Trophoblast cell (in vitro differentiated cells and primary cell): Measurements from ENCODE around the gene GRIK4.
"Not testable (repeated sequence)": the region's sequence is repeated elsewhere in the genome, so short reads cannot be mapped to it uniquely, and the experiment has no call there.

Experiments
- DNase-seq, 2 donors: peaks; one replicate each; pipeline ENCODE4 v3.0.0-alpha.2; 2016
- H2AFZ ChIP-seq: 2 replicates; pipeline ENCODE4 v1.6.1; 2013; ENCODE audit warnings: low read length, moderate library complexity, mild to moderate bottlenecking; ENCODE audit not compliant: insufficient read depth, poor library complexity
- H2AK5ac ChIP-seq: 2 replicates; pipeline ENCODE4 v1.6.1; 2013; ENCODE audit warnings: mild to moderate bottlenecking, low read length
- H2BK120ac ChIP-seq: 2 replicates; pipeline ENCODE4 v1.6.1; 2013; ENCODE audit warnings: low read length, mild to moderate bottlenecking, moderate library complexity; ENCODE audit not compliant: insufficient read depth, poor library complexity
- H2BK12ac ChIP-seq: 2 replicates; pipeline ENCODE4 v1.6.1; 2013; ENCODE audit warnings: mild to moderate bottlenecking, low read length, moderate library complexity
- H2BK5ac ChIP-seq: 2 replicates; pipeline ENCODE4 v1.6.1; 2013; ENCODE audit warnings: low read length, low read depth, moderate library complexity, mild to moderate bottlenecking; ENCODE audit not compliant: poor library complexity
- H3K14ac ChIP-seq: 2 replicates; pipeline ENCODE4 v1.6.1; 2013; ENCODE audit warnings: mild to moderate bottlenecking, low read length
- H3K18ac ChIP-seq: 2 replicates; pipeline ENCODE4 v1.6.1; 2013; ENCODE audit warnings: mild to moderate bottlenecking, low read length
- H3K23ac ChIP-seq: 2 replicates; pipeline ENCODE4 v1.6.1; 2013; ENCODE audit warnings: low read length
- H3K27ac ChIP-seq: 2 replicates; pipeline ENCODE4 v1.5.1; 2013; ENCODE audit warnings: low read depth, mild to moderate bottlenecking, inconsistent platforms, low read length, moderate library complexity
- H3K27me3 ChIP-seq: 2 replicates; pipeline ENCODE4 v1.6.1; 2013; ENCODE audit warnings: inconsistent platforms, mild to moderate bottlenecking, low read length, moderate library complexity; ENCODE audit not compliant: insufficient read depth
- H3K36me3 ChIP-seq, 2 experiments: 1 replicate in 1 of 2; 2 replicates in 1 of 2; pipeline ENCODE4 v1.6.1; 2013; ENCODE audit warnings: low read length in 2 of 2, mild to moderate bottlenecking in 2 of 2, moderate library complexity in 1 of 2; ENCODE audit not compliant: insufficient read depth in 2 of 2, control insufficient read depth in 1 of 2
- H3K4ac ChIP-seq: 2 replicates; pipeline ENCODE4 v1.6.1; 2013; ENCODE audit warnings: low read depth, mild to moderate bottlenecking, low read length, moderate library complexity
- H3K4me1 ChIP-seq, 2 experiments: 1 replicate in 1 of 2; 2 replicates in 1 of 2; pipeline ENCODE4 v1.6.1; 2013; ENCODE audit warnings: low read length in 2 of 2, mild to moderate bottlenecking in 2 of 2, moderate library complexity in 1 of 2; ENCODE audit not compliant: insufficient read depth in 2 of 2, control insufficient read depth in 1 of 2
- H3K4me2 ChIP-seq: 2 replicates; pipeline ENCODE4 v1.6.1; 2013; ENCODE audit warnings: inconsistent platforms, mild to moderate bottlenecking, low read length, moderate library complexity
- H3K4me3 ChIP-seq: 2 replicates; pipeline ENCODE4 v1.5.1; 2013; ENCODE audit warnings: mild to moderate bottlenecking, low read depth, low read length, inconsistent platforms
- H3K79me1 ChIP-seq: one replicate; pipeline ENCODE4 v1.6.1; 2013; ENCODE audit warnings: low read length
- H3K79me2 ChIP-seq: 2 replicates; pipeline ENCODE4 v1.6.1; 2013; ENCODE audit warnings: low read length, mild to moderate bottlenecking; ENCODE audit not compliant: control insufficient read depth, insufficient read depth, poor library complexity
- H3K9ac ChIP-seq: 2 replicates; pipeline ENCODE4 v1.6.1; 2013; ENCODE audit warnings: mild to moderate bottlenecking, low read length
- H3K9me3 ChIP-seq: 2 replicates; pipeline ENCODE4 v1.6.1; 2013; ENCODE audit warnings: low read depth, mild to moderate bottlenecking, control low read depth, inconsistent platforms, low read length; ENCODE audit not compliant: insufficient read depth
- H4K12ac ChIP-seq: 2 replicates; pipeline ENCODE4 v1.6.1; 2013; ENCODE audit warnings: low read depth, mild to moderate bottlenecking, low read length, moderate library complexity
- H4K8ac ChIP-seq: 2 replicates; pipeline ENCODE4 v1.6.1; 2013; ENCODE audit warnings: low read depth, mild to moderate bottlenecking, low read length, moderate library complexity
- H4K91ac ChIP-seq: one replicate; pipeline ENCODE4 v1.6.1; 2013; ENCODE audit warnings: low read depth, mild to moderate bottlenecking, low read length, moderate library complexity
- WGBS: extraction: QIAGEN DNeasy Blood & Tissue Kit; methylation state at CpG from one replicate; pipeline ENCODE4 v1.1.7; 2013; ENCODE audit warnings: missing lambda C conversion rate; ENCODE audit not compliant: insufficient read length, insufficient coverage; ENCODE audit errors: extremely low coverage; 5-methylcytosine and 5-hydroxymethylcytosine counted together

GRIK4 gene

DNA sequence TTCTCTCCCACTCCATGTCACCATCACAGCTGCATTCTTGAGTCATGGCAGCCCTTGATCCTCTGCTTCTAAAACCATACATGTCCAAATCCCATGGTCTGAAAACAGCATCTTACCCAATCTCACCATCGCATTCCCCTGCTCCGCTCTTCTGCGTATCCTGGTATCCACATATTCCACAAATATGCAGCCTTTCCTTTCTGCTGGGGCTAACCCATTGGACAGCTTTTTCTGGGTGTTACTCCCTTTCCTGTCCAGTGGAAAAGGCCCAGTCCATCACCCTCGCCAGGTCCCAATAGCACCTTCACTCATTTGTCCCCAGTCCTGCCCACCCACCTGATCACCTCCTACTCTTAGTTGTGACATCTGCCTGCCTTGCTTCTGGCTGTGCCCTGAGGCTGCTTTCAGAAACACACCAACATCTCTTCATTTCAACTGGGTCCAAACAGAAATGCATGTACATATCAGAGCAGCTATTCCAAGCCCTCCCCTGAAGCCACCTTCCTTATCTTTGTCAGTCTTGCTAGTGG, 274.7 kb downstream of the GRIK4 start:
- WGBS: no CpG with 5 or more reads among the region's 4 CpGs
- Histone ChIP-seq H3K27ac (no peak overlapping the region), H3K9ac (no peak overlapping the region), H2AFZ (no peak overlapping the region), H3K18ac (no peak overlapping the region), H3K27me3 (no peaks in the 10 kb centered on the region), H2AK5ac (no peak overlapping the region), H3K79me2 (no peaks in the 10 kb centered on the region), H3K4me2 (no peak overlapping the region), H3K79me1 (no peaks in the 10 kb centered on the region), H3K4me3 (no peak overlapping the region), H4K8ac (no peak overlapping the region), H2BK5ac (no peak overlapping the region), H3K9me3 (peaks cover 2% of the 10 kb centered on the region), H3K23ac (no peak overlapping the region), H4K91ac (no peak overlapping the region), H4K12ac (no peak overlapping the region), H2BK120ac (no peak overlapping the region), H3K4me1 (no peaks in the 10 kb centered on the region), H2BK12ac (no peak overlapping the region), H3K4ac (no peak overlapping the region), H3K14ac (no peak overlapping the region), H3K36me3 (no peaks in the 10 kb centered on the region)
- no peak for DNase-seq

DNA sequence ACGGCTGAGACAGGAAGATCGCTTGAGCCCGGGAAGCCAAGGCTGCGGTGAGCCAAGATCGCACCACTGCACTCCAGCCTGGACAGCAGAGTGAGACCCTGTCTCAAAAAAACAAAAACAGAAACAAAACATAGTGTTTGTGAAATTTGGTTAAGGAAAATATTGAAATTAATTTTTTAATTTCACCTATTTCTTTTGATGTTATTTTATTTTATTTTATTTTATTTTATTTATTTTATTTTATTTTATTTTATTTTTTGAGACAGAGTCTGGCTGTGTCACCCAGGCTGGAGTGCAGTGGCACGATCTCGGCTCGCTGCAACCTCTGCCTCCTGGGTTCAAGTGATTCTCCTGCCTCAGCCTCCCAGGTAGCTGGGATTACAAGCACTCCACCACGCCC, 275.7 kb downstream of the GRIK4 start:
- H3K23ac ChIP-seq, H2BK5ac ChIP-seq, H3K79me1 ChIP-seq, H2BK12ac ChIP-seq, H3K14ac ChIP-seq, H3K27ac ChIP-seq, H3K79me2 ChIP-seq, H4K12ac ChIP-seq, H4K8ac ChIP-seq, H2AFZ ChIP-seq, H3K9ac ChIP-seq, H3K9me3 ChIP-seq, H2BK120ac ChIP-seq, H3K27me3 ChIP-seq, H3K18ac ChIP-seq, H3K4me2 ChIP-seq, H3K36me3 ChIP-seq, H3K4me3 ChIP-seq, H3K4ac ChIP-seq, H2AK5ac ChIP-seq, DNase-seq, H4K91ac ChIP-seq, H3K4me1 ChIP-seq: not testable (repeated sequence)
- WGBS: no CpG with 5 or more reads among the region's 9 CpGs

DNA sequence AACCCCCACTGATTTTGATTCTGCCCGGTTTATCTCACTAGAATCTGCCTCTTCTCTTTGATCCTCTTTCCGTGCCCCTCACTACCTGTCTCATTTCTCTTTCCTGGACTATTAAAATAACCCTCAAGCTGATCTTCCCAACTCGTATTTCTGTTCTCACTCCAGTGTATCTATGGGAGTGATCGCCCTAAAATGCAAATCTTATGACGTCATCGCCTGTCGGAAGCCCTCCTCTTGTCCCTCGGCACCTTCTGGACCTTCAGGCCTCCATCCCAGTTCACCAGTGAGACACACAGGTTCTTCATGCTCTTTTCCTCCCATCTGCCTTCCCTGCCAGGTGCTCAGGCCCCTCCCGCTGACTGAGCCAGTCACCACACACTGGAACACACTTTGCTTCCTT, 277.8 kb downstream of the GRIK4 start:
- H4K8ac ChIP-seq: no peak overlapping the region
- no peaks in the 10 kb centered on the region for H3K79me2 ChIP-seq
- no peaks in the 10 kb centered on the region for H3K4me1 ChIP-seq
- H2BK5ac ChIP-seq: no peak overlapping the region
- H3K9me3 ChIP-seq: peaks cover 2% of the 10 kb centered on the region
- H3K4me3 ChIP-seq: no peak overlapping the region
- DNase-seq: no peak
- no peak overlapping the region for H2BK12ac ChIP-seq
- H3K14ac ChIP-seq: no peak overlapping the region
- no peak overlapping the region for H3K4me2 ChIP-seq
- no peak overlapping the region for H2AK5ac ChIP-seq
- H3K9ac ChIP-seq: no peak overlapping the region
- no peak overlapping the region for H2BK120ac ChIP-seq
- H3K23ac ChIP-seq: no peak overlapping the region
- H3K4ac ChIP-seq: no peak overlapping the region
- H3K79me1 ChIP-seq: no peaks in the 10 kb centered on the region
- H3K36me3 ChIP-seq: no peaks in the 10 kb centered on the region
- H4K12ac ChIP-seq: no peak overlapping the region
- no peak overlapping the region for H3K18ac ChIP-seq
- H3K27me3 ChIP-seq: no peaks in the 10 kb centered on the region
- no peak overlapping the region for H3K27ac ChIP-seq
- WGBS: no CpG with 5 or more reads among the region's 9 CpGs
- H2AFZ ChIP-seq: no peak overlapping the region
- H4K91ac ChIP-seq: no peak overlapping the region

DNA sequence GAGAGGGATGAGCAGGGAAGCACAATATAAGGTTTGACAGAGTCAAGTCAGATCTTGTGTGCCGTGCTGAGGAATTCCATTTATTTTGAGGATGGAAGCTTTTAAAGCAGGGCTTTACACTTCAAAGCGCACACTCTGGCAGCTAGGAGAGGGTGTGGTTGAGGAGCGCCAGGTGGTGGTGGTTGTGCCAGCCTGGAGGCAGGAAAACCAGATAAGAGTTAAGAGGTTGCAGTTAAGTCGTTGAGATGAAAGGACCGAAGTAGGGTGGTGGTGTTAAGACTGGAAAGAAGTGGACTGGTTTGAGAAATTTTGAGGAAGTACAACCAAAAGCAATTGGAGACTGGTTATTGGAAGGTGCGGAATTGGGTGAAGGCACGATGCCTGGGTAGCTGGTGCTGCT, 280.8 kb downstream of the GRIK4 start:
- Histone ChIP-seq H3K14ac (no peak overlapping the region), H3K27me3 (no peaks in the 10 kb centered on the region), H3K36me3 (no peaks in the 10 kb centered on the region), H4K12ac (no peak overlapping the region), H3K79me2 (no peaks in the 10 kb centered on the region), H3K18ac (no peak overlapping the region), H3K4me1 (no peaks in the 10 kb centered on the region), H3K4me3 (peak overlapping the region; percentile 21), H4K91ac (no peak overlapping the region), H4K8ac (no peak overlapping the region), H3K9me3 (peaks cover 2% of the 10 kb centered on the region), H3K79me1 (no peaks in the 10 kb centered on the region), H3K9ac (no peak overlapping the region), H3K4ac (no peak overlapping the region), H2AFZ (no peak overlapping the region), H3K4me2 (no peak overlapping the region), H2BK5ac (no peak overlapping the region), H2BK120ac (no peak overlapping the region), H3K23ac (no peak overlapping the region), H2AK5ac (no peak overlapping the region), H2BK12ac (no peak overlapping the region), H3K27ac (no peak overlapping the region)
- WGBS: no CpG with 5 or more reads among the region's 7 CpGs
- DNase-seq: no peak
